Parathyroid adenoma (tissue), 2 donors: Measurements from ENCODE around the gene PSAP.

Experiments
- H2AFZ ChIP-seq: fragments of 300-600 bp; sonication (generic); one replicate; pipeline ENCODE4 v1.7.0; 2017; ENCODE audit warnings: antibody characterized with exemption, mild to moderate bottlenecking
- H3K27ac ChIP-seq: fragments of 300-600 bp; sonication (generic); one replicate; pipeline ENCODE4 v1.7.0; 2017
- H3K27me3 ChIP-seq: fragments of 300-600 bp; sonication (generic); one replicate; pipeline ENCODE4 v1.7.0; 2017; ENCODE audit warnings: low read length; ENCODE audit not compliant: control insufficient read depth, insufficient read depth
- H3K36me3 ChIP-seq: fragments of 300-600 bp; sonication (generic); one replicate; pipeline ENCODE4 v1.7.0; 2017; ENCODE audit warnings: low read length; ENCODE audit not compliant: control insufficient read depth, insufficient read depth
- H3K4me1 ChIP-seq: fragments of 300-600 bp; sonication (generic); one replicate; pipeline ENCODE4 v1.7.0; 2017; ENCODE audit warnings: control low read depth
- H3K4me2 ChIP-seq: fragments of 300-600 bp; sonication (generic); one replicate; pipeline ENCODE4 v1.7.0; 2017; ENCODE audit warnings: low read length
- H3K4me3 ChIP-seq: fragments of 300-600 bp; sonication (generic); one replicate; pipeline ENCODE4 v1.7.0; 2017; ENCODE audit warnings: low read depth, low read length
- H3K79me2 ChIP-seq: fragments of 300-600 bp; sonication (generic); one replicate; pipeline ENCODE4 v1.7.0; 2017; ENCODE audit warnings: control low read depth
- H3K9ac ChIP-seq: fragments of 300-600 bp; sonication (generic); one replicate; pipeline ENCODE4 v1.7.0; 2017; ENCODE audit warnings: mild to moderate bottlenecking
- H3K9me3 ChIP-seq: fragments of 300-600 bp; sonication (generic); one replicate; pipeline ENCODE4 v1.7.0; 2017; ENCODE audit warnings: low read length; ENCODE audit not compliant: control insufficient read depth
- CTCF ChIP-seq: fragments of 300-600 bp; sonication (generic); IDR thresholded peaks from one replicate; pipeline ENCODE4 v1.7.0; 2017; ENCODE audit warnings: antibody characterized with exemption, mild to moderate bottlenecking
- donor health status: primary hyperparathyroidism.

The PSAP gene

GRCh38 chr10:71893258-71893815 lies 42.3 kb upstream of the PSAP start:
- Histone ChIP-seq H3K27ac (no peak overlapping the region), H3K79me2 (no peaks in the 10 kb centered on the region), H3K9me3 (no peaks in the 10 kb centered on the region), H3K4me3 (no peak overlapping the region), H2AFZ (no peak overlapping the region), H3K27me3 (no peaks in the 10 kb centered on the region), H3K4me1 (peaks cover 3% of the 10 kb centered on the region), H3K9ac (no peak overlapping the region), H3K36me3 (no peaks in the 10 kb centered on the region), H3K4me2 (no peak overlapping the region)
- no peak for TF ChIP-seq CTCF

GRCh38 chr10:71891437-71891836 lies 40.4 kb upstream of the PSAP start:
- Histone ChIP-seq H3K9ac (no peak overlapping the region), H3K4me2 (no peak overlapping the region), H3K4me3 (no peak overlapping the region), H2AFZ (no peak overlapping the region), H3K36me3 (no peaks in the 10 kb centered on the region), H3K27ac (no peak overlapping the region), H3K79me2 (no peaks in the 10 kb centered on the region), H3K27me3 (no peaks in the 10 kb centered on the region), H3K9me3 (no peaks in the 10 kb centered on the region), H3K4me1 (peaks cover 3% of the 10 kb centered on the region)
- TF ChIP-seq CTCF, result no peak

GRCh38 chr10:71889388-71889987 lies 38.4 kb upstream of the PSAP start:
- H3K79me2 ChIP-seq, result no peaks in the 10 kb centered on the region
- peaks cover 3% of the 10 kb centered on the region for H3K4me1 ChIP-seq
- no peak overlapping the region for H3K9ac ChIP-seq
- peak overlapping the region; percentile 66 for H3K27ac ChIP-seq
- peak overlapping the region; percentile 94 for H3K4me2 ChIP-seq
- H3K4me3 ChIP-seq, result peak overlapping the region; percentile 50
- peak overlapping the region; percentile 93 for H2AFZ ChIP-seq
- H3K27me3 ChIP-seq, result no peaks in the 10 kb centered on the region
- H3K9me3 ChIP-seq, result no peaks in the 10 kb centered on the region
- H3K36me3 ChIP-seq, result no peaks in the 10 kb centered on the region
- no peak for TF ChIP-seq CTCF

GRCh38 chr10:71888623-71889387 lies 37.8 kb upstream of the PSAP start:
- Histone ChIP-seq H3K4me2 (peak overlapping the region; percentile 94), H2AFZ (peak overlapping the region; percentile 93), H3K36me3 (no peaks in the 10 kb centered on the region), H3K4me1 (peaks cover 3% of the 10 kb centered on the region), H3K9me3 (no peaks in the 10 kb centered on the region), H3K27me3 (no peaks in the 10 kb centered on the region), H3K79me2 (no peaks in the 10 kb centered on the region), H3K9ac (no peak overlapping the region), H3K4me3 (peak overlapping the region; percentile 50), H3K27ac (peak overlapping the region; percentile 66)
- TF ChIP-seq CTCF, result no peak
